Stimulated activated CD4-positive, alpha-beta T cell treated with anti-CD3 and anti-CD28 coated beads, TNF-alpha, amount 100 ng/mL, for 24 hours (primary cell): ENCODE results near the gene ZKSCAN5.

Source experiments
- DNase-seq, 3 experiments: peaks; one replicate each; pipeline ENCODE4 v3.0.0-alpha.2; 2020; ENCODE audit warnings: low read depth in 3 of 3

The ZKSCAN5 gene

GRCh38 chr7:99504603-99505323 is at the start of gene ZKSCAN5:
TSS of gene ZKSCAN5 (plus strand) at chr7:99504662. CDS start at chr7:99506045, 1,383 bp downstream.
- DNase-seq = peak; percentile 91 to 96 (median 93)

DNA sequence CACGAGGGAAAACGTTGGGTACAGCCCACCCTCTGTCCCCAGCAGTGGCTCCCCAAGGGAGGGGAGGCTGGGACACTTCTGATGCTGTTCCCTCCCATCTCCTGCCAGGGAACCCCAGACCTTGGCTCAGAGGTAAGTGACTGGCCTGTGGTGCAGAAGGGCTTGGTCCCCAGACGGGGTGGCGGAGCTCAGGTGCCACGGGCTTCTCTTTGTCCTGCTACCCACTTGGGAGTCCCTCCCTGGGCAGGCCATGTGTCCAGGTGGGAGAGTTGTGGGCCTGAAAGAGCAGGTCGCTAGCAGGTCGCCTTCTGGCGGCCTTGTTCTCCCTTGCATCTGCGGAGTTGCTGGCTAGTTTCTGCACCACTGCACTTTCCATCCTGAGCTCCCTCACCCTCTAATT is 48.6 kb upstream of the ZKSCAN5 start:
- DNase-seq = no peak

GRCh38 chr7:99456288-99456687 is 48.2 kb upstream of the ZKSCAN5 start:
- DNase-seq = no peak

DNA sequence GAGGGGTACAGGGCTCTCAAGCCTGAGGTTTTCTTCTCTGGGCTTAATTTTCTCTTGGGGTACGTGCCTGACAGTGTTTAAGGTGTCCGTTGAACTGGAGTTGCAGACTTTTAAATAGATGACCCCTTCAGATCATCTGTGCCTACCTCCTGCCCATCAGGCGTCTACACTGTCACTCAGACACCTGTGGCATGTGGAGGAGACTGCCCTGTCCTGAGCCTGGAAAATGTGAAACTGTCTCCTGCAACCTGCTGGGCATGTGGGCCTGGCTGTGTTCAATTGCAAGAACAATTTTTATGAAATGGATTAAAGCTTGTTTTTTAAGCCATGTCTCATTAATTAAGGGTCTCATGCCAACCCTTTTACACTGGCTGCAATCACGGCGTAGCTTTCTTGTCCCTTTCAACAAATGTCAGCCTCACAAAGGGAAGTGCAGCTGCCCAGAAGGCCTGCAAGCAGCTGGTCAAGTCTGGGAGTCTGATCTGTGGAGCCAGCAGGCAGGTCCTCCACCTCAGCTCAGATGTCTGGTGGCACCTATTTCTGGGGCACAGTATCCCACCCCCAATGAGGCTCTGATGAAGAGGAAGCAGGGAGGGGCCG is 47.3 kb upstream of the ZKSCAN5 start:
- DNase-seq = no peak

DNA sequence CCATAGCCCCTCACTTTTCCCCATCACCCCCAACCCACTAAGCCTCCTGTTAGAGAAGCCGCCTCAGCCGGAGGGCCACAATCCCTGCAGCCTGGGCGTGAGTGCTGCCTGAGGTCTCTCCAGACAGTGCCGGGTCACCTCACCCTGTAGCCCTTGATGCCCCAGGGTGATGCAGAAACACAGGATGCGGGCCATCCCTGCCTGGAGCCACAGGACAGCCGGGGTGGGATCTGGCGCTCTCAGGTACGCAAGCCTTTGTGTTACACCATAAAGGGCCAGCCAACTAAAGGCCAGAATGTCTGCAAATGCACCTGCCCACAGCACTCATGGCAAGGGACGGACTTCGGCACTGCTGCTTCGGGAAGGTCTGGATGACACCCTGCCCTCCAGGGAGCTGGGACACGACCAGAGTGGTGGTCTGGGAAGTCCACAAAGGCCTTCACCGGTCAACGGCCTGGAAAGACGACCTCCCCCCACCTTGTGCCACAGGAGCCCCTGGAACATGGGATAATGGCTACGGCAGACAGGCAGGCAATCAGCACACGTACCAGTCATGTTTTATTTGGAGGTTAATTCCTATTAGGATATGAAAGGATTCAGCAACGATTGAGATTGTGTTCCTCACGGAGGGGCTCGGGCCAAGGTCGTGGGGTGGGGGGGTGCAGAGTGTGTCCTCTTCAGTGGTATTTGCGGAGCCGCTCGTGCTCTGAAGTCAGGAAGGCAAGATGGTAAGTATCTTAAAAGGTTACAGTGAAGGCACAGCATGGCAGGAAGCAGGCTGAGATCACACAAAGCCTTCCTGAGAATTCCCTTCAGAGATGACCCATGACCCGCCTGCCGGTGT is 46.6 kb upstream of the ZKSCAN5 start:
- DNase-seq = no peak

DNA sequence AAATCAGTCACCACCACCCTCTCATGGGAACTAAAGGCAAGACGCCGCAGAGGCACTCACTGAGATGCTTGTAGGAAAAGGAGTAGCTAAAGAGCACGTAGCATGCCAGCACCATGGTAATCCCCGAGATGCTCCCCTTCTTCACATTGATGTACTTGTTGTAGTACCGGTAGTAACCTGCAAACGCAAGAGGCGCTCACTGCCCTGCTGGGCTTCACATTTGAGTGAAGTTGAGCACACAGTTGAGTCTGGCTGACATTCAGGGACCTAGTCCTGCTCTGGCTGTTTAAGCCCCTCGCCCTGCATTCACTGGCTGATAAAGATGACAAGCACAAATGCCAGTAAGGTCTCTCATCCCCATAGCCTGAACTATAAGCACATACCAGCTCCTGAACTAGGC is 45.4 kb upstream of the ZKSCAN5 start:
- DNase-seq = no peak

GRCh38 chr7:99460651-99461050 is 43.8 kb upstream of the ZKSCAN5 start:
- DNase-seq = no peak

DNA sequence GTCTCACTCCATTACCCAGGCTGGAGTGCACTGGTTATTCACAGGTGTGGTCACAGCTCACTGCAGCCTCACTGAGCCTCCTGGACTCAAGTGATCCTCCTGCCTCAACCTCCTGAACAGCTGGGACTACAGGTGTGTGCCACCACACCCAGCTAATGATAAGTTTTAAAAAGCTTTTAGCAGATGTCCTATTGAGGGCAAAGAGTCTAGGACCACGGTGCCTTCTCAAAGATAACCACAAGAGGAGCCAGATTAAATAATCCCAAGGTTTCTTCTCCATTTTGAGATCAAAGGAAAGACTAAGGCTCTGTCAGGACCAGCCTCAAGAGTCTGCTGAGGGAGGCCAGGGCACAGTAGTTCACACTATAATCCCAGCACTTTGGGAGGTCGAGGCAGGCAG is 43.2 kb upstream of the ZKSCAN5 start:
- no peak for DNase-seq

DNA sequence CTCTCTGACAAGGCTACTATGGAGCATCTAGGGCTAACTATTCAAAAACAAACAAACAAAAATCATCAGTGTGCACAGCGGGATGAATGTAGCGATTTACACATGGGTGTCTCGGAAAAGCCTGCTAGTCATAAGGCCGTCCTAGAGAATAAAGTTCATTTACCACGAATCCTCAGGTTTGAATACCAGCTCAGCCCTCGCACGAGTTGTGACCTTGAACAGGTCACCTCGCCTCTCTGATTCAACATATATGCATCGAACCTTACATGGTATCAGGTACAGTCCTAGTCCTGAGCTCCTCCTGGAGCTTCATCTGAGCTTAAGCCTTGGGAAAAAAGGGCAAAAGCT is 39.1 kb upstream of the ZKSCAN5 start:
- no peak for DNase-seq

GRCh38 chr7:99468336-99468918 is 36.0 kb upstream of the ZKSCAN5 start:
- no peak for DNase-seq

DNA sequence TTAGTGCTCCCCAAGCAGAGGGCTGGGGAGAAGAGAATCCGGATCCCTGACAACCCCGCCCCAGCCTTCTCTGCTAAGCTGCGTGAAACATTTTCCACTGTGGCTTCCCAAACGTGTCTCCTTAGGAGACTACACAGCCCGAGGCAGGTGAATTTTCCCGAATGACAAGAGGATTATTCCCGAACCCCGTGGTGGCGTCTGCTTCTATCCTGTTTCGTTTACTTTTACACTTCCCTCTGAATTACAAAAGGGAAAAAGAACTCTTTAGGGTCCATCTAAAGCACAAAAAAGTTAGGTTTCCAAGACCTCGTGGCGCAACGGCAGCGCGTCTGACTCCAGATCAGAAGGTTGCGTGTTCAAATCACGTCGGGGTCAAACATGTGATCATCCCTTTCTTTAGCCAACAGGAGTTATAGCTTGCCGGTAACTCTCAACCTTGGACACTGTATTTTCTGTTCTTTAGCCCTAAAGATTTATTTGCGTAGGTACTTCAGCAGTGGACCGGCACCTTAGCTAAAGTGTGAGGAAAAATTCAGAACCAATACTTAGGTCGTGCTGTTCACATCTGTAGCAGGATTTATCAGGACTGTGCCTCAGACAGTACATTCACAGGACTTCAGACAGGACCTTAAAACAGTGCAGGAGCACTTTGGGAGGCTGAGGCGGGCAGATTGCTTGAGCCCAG is 34.9 kb upstream of the ZKSCAN5 start:
- no peak for DNase-seq

DNA sequence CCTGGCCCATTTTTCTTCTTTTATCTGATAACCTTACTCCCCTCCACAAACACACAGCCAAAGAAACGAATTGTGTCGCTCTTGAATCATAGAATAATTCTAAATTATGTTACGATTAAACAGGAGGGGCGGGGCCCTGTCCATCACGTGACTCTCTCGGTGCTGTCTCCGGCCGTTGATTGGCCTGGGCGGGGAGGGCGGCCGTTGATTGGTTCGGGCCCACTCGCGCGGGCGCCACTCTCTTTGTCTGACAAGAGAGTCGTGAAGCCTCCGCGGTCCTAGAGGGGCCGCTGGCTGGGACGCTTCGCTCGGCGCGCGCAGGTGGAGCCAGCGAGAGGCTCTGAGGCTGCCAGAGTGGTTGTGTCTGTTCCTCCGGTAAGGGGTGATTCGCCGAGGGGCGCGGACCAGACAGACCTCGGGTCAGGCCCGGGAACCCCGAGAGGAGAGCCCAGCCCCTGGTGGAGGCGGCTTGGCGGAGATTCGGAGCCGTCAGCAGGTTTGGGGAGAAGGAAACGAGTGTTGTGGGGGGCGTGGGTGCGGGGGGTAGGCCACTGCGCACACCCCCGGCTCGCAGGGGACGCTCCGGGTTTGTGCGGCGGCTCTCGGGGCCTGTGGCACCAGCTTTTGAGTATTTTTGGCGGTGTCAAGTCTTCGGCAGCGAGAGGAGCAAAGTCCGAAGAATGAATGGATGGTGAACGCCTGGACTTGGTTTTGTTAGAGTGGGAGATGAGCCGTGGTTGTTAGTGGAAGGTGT is 31.7 kb upstream of the ZKSCAN5 start, which contains the start of gene ZNF789:
Gene ZNF789, plus strand, starts transcription at position 330 of the 754 bp plus-strand sequence. CDS start 3,567 bp downstream, outside the sequence.
- DNase-seq = peak; percentile 96 to 98 (median 97)

- DNase-seq = no peak
Measured at GRCh38 chr7:99473315-99473596, 31.2 kb upstream of the ZKSCAN5 start.

DNA sequence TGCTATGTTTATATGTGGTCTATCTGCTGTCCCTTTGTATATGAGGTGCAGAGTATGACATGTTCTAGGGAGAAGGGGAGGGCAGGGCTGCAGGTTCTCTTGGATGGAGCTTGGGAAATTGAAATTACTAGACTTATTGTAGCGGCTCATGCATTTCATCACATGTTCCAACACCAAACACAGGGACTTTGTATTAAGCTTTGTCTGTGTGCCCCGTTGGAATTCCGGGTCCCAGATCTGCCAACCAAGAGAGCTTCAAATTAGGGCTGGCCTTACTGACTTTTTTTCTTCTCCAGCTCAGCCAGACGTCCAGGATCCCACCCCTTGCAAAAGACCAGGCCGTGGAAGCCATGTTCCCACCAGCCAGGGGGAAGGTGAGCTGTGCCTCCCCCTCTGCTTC is 28.4 kb upstream of the ZKSCAN5 start:
- no peak for DNase-seq

GRCh38 chr7:99478464-99479440 is 25.7 kb upstream of the ZKSCAN5 start:
- DNase-seq = no peak

- DNase-seq = no peak
Measured at GRCh38 chr7:99485094-99485493, 19.4 kb upstream of the ZKSCAN5 start.

GRCh38 chr7:99489235-99489634 is 15.2 kb upstream of the ZKSCAN5 start:
- DNase-seq = no peak

- DNase-seq = no peak
Measured at GRCh38 chr7:99490878-99491277, 13.6 kb upstream of the ZKSCAN5 start.

DNA sequence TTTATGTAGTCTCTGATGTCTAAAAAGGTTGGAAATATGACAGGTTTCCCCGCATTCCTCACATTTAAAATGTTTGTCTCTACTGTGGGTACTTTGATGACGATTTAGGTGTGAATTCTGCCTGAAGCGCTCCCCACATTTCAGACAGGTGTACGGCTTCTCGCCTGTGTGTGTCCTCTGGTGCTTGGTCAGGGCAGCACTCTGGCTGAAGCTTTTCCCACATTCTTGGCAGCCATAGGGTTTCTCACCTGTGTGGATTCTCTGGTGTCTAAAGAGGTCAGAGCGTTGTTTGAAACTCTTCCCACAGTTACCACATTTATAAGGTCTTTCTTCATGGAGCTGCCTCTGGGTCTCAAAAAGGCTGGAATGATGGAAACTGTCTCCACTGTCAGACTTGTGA is 10.6 kb upstream of the ZKSCAN5 start:
- no peak for DNase-seq
